EH (cell line): ENCODE measurements around the gene INSYN2B.
"Not testable (repeated sequence)": the region's sequence is repeated elsewhere in the genome, so short reads cannot be mapped to it uniquely, and the experiment has no call there.

Experiments
- DNase-seq: peaks from one replicate; pipeline ENCODE4 v3.0.0-alpha.2; 2015; ENCODE audit warnings: low read depth

The INSYN2B gene

DNA sequence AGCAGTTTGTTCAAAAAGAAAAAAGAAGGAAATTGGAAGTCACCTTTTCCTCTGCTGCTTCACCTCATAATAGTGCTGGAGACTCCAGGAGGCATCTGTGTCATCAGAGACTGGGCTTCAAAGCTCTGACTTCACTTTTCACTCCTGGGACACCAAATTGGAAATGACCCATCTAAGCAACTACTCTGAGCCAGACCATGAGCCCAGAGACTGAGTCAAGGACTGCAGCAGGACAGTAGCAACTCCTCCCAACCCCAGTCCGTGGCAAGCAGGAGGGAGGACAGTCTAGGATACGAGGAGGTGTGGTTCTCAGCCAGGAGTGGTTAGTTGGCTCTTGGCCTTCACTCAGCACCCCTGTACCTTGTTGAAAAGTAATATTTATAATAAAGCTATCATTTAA lies 131.5 kb downstream of the INSYN2B start:
- DNase-seq: no peak

DNA sequence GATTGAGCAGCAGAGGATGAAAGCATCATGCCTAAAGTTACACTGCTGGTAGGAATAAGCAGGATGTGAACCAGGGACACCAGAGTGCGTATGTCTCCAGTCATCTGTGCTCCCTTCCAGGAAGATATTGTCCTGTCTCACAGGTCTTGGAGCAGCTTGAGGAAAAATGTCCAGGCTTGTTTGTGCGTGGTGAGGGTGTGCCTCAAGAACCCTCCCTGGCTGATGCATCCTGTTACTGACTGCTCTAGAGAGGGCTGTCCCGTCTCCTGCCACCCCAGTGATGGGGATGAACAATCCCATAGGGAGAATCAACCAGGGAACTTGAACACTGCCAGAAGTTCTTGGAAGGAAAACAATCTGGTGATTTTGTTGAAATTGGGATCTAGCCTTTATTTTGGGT lies 132.0 kb downstream of the INSYN2B start:
- DNase-seq: no peak

GRCh38 chr5:169847519-169847918 lies 132.8 kb downstream of the INSYN2B start:
- no peak for DNase-seq

- DNase-seq: no peak
Observed at GRCh38 chr5:169842699-169843098, 137.6 kb downstream of the INSYN2B start.

DNA sequence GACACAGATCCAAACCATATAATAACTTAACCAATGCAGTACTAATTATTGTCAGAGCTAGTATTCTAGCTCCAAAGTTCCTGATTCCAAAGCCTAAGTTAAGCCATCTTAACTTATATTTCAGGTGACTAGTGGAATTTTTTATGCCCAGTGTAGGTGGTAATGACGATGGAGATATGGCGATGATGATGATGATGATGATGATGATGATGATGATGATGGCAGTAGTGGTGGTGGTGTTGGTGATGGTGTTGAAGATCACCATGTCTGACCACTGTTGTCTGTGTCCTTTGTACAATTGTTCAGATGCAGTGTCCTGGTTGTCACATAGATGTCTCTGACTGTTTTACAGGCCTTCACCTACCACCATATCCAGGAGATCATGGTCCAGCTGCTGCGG lies 139.9 kb downstream of the INSYN2B start:
- no peak for DNase-seq

DNA sequence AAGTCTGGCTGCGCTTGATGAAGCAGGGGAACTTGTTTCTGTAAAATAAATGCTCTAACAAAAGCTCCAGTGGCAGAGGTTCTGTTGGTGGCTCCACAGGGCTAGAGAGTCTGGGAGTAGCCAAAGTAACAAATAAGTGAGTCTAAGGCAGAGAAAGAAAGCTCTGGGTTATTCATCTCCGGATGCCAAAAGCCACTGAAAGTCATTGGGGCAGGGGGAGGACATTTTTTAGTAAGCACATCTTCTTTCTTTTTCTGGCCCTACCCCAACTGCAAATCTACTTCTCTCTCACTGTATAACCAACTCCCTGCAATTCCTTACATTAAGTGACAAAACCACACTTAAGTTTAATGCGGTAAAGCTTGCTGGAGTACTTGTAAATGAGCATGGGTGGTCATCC lies 141.6 kb downstream of the INSYN2B start:
- DNase-seq: no peak

- DNase-seq: peak; percentile 49
Observed at GRCh38 chr5:169837686-169838085, 142.6 kb downstream of the INSYN2B start.

GRCh38 chr5:169836835-169837536 lies 143.3 kb downstream of the INSYN2B start:
- no peak for DNase-seq

DNA sequence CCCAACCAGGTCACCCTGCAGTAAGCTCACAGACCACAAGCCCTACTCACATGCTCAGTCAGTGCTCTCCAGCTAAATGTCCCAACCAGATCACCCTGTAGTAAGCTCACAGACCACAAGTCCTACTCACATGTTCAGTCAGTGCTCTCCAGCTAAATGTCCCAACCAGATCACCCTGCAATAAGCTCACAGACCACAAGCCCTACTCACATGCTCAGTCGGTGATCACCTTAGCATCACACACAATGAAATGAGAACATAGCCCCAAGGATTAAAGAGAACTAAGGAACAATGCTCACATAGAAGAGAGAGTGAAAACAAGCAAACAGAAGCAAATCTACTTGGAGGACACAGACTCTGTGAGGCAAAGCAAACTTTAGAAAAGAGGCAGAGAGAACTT lies 145.8 kb downstream of the INSYN2B start:
- DNase-seq: not testable (repeated sequence)

DNA sequence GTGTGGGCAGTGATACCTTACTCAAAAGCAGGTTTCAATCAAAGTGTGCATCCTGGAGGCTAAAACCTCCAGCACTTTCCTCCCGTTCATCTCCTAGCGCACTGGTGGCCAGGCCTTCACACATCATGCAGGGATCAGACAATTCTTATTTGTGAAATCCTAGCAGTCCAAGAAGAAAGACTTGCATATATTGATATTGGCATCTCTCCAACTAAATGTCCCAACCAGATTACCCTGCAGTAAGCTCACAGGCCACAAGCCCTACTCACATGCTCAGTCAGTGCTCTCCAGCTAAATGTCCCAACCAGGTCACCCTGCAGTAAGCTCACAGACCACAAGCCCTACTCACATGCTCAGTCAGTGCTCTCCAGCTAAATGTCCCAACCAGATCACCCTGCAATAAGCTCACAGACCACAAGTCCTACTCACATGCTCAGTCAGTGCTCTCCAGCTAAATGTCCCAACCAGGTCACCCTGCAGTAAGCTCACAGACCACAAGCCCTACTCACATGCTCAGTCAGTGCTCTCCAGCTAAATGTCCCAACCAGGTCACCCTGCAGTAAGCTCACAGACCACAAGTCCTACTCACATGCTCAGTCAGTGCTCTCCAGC lies 146.5 kb downstream of the INSYN2B start:
- peak; percentile 48 for DNase-seq

DNA sequence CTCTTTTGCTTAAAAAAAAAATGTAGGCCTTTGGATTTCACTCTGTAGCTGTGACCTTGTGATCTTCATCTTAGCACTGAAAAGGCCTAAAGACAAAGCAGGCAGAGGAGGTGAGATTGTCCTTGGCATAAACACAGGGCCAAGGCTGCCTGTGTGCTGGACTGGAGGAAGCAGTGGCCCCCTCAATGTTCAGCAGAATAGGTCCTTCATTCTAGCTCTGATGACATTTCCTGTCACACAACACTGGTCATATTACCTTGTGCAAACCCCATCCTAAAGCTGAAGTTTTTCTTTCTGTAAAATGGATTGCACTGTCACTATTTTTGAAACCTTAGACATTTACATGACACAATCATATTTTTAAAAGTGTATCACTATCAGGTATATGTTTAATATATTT lies 147.4 kb downstream of the INSYN2B start:
- DNase-seq: no peak

DNA sequence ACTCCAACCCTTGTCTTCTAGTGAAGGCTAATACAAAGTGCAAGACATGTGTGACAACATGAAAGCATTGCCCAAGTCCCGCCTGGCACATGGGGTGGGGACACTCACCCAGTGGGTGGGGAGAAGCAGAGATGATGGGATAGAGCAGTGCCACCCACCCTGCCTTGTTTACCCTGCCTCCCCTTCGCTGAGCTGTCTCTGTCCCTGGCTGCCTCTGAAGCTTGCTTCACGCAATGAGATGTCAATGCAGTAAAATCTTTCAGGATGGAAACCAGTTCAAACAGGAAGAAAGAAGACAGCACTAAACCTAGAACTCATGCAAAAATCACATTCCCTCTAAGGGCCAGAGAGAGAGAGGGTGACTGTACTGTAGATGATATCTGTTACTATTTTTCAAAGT lies 148.0 kb downstream of the INSYN2B start:
- DNase-seq: no peak

DNA sequence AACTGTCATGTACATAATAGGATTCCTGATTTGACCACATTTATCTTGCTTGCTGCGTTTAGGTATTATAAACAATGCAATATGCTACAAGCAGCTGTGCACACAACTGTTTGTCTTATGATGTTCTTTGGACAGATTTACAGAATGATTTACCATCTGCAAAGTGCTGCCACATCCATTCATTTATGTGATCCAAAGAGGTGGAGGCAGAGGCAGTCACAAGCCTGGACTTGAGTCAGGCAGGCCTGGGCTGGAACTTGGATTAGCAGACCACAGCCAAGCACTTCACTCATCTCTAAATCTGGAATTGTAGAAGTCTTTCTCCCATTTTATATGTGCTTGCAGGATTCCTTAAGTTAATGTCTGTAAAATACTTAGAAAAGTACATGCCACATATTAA lies 149.0 kb downstream of the INSYN2B start:
- no peak for DNase-seq

- DNase-seq: no peak
Observed at GRCh38 chr5:169828385-169828784, 151.9 kb downstream of the INSYN2B start.

DNA sequence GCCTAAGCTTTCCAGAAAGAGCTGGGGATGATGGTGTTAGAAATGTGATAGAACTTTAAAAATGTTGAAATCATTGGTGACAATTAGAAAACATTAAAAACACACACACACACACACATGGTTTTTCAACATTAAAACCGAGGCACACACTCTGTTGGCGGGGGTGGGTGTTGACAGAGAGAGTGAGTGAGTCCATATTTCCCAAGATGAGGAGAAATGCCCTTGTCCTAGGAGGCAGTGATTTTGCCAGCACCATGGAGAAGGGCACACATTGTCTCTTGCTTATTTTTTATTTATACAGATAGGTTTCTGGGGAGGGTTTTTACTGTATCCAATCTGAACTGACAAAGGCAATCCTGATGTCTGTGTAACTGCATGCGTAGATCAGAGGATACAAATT lies 152.5 kb downstream of the INSYN2B start:
- DNase-seq: peak; percentile 16

- peak; percentile 18 for DNase-seq
Observed at GRCh38 chr5:169826618-169827017, 153.7 kb downstream of the INSYN2B start.

DNA sequence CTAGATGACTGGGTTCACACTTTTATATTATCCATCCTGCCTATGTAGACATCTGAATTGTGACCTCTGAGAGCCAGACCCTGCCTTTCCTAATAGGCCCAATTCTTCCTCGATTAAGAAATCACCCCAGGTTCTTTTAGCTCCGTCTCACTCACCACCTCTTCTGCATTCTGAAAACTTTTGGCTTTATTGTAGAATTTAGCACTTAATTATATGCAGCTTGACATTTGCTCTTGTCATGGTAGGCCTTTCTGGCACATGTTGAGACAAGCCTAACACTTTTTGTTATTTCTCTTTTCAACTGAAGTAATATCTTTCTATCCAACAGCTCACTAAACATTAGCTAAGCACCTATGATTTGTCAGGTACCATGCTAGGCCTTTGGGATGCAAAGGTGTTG lies 163.3 kb downstream of the INSYN2B start:
- DNase-seq: no peak

GRCh38 chr5:169814522-169814921 lies 165.8 kb downstream of the INSYN2B start:
- DNase-seq: no peak
